HL-60 (cell line): ENCODE results near the gene RHBDD1.

ENCODE experiments used
- POLR2AphosphoS5 ChIP-seq: IDR thresholded peaks from 2 replicates; pipeline ENCODE4 v1.6.1; 2012; ENCODE audit warnings: low read depth
- TF ChIP-seq, protein P1 (sequence below): IDR thresholded peaks from one replicate; pipeline ENCODE4 v1.5.1; 2011; ENCODE audit warnings: low read length, control low read depth, inconsistent platforms; ENCODE audit not compliant: insufficient read depth

DNA sequence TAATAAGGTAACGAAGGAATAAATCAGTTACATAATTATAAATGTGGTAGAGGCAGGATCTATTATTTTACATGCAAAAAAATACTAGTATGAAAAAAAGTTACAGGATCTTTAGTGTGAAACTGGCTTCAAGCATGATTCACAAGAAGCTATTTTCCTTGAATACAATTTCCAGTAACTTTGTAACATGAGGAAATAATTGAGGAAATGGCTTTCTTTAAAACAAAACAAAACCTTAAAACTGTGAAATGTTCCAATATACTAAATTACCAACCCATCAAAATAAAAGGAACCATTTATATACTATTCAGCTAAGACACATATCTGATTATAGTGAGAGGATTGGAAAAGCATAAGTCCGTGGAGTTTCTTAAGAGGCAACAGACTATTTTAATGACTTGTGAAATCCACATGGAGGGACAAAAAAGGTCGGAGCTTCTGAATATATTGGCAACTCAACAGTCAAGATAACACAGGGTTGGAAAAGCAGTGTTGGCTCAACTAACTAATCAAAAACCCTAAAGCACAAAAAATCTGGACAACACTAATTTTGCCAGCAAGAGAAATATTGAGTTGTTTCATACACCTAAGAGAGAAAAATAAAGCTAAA is 46.9 kb upstream of the RHBDD1 start:
- TF ChIP-seq, protein P1, sequence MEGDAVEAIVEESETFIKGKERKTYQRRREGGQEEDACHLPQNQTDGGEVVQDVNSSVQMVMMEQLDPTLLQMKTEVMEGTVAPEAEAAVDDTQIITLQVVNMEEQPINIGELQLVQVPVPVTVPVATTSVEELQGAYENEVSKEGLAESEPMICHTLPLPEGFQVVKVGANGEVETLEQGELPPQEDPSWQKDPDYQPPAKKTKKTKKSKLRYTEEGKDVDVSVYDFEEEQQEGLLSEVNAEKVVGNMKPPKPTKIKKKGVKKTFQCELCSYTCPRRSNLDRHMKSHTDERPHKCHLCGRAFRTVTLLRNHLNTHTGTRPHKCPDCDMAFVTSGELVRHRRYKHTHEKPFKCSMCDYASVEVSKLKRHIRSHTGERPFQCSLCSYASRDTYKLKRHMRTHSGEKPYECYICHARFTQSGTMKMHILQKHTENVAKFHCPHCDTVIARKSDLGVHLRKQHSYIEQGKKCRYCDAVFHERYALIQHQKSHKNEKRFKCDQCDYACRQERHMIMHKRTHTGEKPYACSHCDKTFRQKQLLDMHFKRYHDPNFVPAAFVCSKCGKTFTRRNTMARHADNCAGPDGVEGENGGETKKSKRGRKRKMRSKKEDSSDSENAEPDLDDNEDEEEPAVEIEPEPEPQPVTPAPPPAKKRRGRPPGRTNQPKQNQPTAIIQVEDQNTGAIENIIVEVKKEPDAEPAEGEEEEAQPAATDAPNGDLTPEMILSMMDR: no peak
- TF ChIP-seq POLR2AphosphoS5: no peak
